Measurements from ENCODE around the gene C3orf85.
A peak's percentile ranks its signal among the peaks of the same experiment; 100 is the strongest.

C3orf85 gene, protein sequence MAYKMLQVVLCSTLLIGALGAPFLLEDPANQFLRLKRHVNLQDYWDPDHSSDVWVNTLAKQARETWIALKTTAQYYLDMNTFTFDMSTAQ

DNA sequence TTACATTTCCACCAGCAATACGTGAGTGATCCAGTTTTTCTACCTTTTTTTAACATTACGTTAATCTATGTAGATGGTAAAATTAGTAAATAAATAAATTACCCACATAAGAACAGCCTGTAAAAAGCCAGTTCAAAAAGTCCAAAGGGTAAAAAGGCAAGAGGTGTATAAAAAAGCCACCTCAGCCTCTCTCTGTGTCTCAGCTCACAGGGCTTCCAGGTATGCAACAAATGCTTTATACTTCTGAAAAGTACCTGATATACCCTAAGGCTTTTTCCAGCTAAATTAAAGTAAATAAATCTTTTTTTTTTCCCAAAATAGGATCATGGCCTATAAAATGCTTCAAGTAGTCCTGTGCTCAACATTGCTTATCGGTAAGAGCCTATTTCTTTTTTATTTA, at the start of gene C3orf85:
Gene C3orf85, plus strand, starts transcription at position 197 of the 400 bp plus-strand sequence. Its CDS starts 129 bp downstream, at position 326.
- Histone ChIP-seq H3K27me3 (ENCODE audit: low read depth) (no peaks in the 10 kb centered on the region), H3K9me3 (no peaks in the 10 kb centered on the region), H3K4me3 (no peak within 1 kb of the TSS), H3K36me3 (replicated peaks) (no peaks in the 10 kb centered on the region), H3K4me1 (no peaks in the 10 kb centered on the region)
- no peak for DNase-seq (ENCODE audit: low spot score in 2 of 2)
- in situ Hi-C loops (cut with MboI; ENCODE audit: low sequenced_read_pairs) = no loop called here

DNA sequence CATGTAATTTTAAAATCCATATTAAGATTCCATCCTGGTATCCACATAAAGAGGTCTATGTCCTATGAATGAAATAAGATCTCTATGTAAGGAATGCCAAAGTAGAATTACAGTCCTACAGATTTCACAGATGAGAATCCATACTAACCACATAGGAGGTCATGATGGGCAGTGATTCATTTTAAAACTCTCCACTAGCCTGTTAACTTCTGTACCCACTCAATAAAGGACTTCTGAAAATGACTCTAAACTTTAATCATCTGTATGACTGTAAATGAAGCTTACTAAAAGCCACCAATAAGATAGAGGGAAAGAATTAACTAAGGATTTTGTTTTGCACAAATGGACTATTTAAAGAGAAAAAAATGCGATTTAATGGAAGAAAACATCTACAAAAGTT, 47.3 kb upstream of the C3orf85 start:
- DNase-seq (ENCODE audit: low spot score in 2 of 2) = no peak
- in situ Hi-C loops (cut with MboI; ENCODE audit: low sequenced_read_pairs) = no loop called here

DNA sequence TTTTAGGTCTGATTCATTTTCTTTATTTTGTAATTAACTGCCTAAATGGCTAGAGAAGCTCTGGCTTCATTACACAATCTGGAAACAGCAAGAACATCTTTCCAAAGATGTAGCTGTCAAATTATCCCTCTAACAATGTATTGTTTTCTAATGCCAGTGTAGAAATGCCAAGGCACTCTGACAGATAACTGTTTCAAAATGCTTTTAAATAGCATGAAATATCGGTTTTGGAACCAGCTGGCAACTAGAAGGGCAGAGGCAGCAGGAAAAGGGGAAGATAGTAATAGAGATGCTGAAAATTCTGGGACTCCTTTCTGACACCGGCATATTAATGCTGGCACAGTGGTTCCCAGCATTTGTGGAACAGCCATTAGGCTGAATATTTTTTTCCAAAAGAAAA, 44.7 kb upstream of the C3orf85 start:
- Histone ChIP-seq H3K4me3 (no peak overlapping the region), H3K9me3 (no peaks in the 10 kb centered on the region), H3K4me1 (no peaks in the 10 kb centered on the region), H3K36me3 (replicated peaks) (no peaks in the 10 kb centered on the region), H3K27me3 (ENCODE audit: low read depth) (peaks cover 2% of the 10 kb centered on the region)
- no peak for DNase-seq (ENCODE audit: low spot score in 2 of 2)
- in situ Hi-C loops (cut with MboI; ENCODE audit: low sequenced_read_pairs) = no loop called here

More for the DNA sequence above, 47.3 kb upstream of the C3orf85 start:
- H3K36me3 ChIP-seq (replicated peaks) = no peaks in the 10 kb centered on the region
- H3K4me1 ChIP-seq = no peaks in the 10 kb centered on the region
- no peak overlapping the region for H3K4me3 ChIP-seq
- H3K27me3 ChIP-seq (ENCODE audit: low read depth) = peaks cover 2% of the 10 kb centered on the region
- H3K9me3 ChIP-seq = no peaks in the 10 kb centered on the region

DNA sequence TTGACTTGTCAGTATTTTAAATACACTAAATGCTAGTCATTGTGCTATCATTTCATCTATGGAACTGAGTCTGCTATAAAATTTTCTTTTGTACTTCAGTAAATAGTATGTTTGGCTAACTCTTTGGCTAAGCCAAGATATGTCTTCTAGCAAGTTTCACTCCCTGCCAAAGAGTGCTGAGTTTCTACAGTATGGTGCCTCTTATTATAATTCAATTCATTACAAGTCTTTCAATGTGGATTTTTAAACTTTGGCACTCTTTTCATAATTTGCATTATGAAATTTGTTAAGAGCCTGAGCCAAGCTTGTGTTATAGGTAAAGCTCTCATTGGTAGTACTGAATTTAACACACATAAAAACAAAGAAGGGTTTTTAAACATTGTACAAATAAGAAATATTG, 43.0 kb upstream of the C3orf85 start:
- Histone ChIP-seq H3K4me1 (no peaks in the 10 kb centered on the region), H3K9me3 (no peaks in the 10 kb centered on the region), H3K4me3 (no peak overlapping the region), H3K27me3 (ENCODE audit: low read depth) (no peaks in the 10 kb centered on the region), H3K36me3 (replicated peaks) (no peaks in the 10 kb centered on the region)
- in situ Hi-C loops (cut with MboI; ENCODE audit: low sequenced_read_pairs) = no loop called here
- no peak for DNase-seq (ENCODE audit: low spot score in 2 of 2)

DNA sequence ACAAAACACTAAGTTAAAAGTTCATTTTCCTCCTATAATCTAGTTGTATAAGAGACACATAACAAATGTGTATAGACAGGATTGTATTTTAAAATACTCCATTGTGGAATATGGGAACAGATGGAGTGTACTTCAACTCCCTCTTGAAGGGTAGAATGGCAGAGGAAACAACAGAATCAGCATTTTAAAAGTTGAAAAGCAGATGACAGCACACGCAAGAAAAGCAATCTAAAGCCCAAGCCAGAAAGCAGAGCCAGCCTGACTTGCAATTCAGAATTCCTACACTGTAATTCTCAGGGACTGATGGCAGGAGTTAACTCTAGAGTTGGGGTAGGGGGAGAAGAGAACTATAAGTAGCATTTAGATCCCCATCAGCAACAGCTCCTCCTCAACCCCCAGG, 41.4 kb upstream of the C3orf85 start:
- Histone ChIP-seq H3K4me3 (no peak overlapping the region), H3K36me3 (replicated peaks) (no peaks in the 10 kb centered on the region), H3K27me3 (ENCODE audit: low read depth) (no peaks in the 10 kb centered on the region), H3K4me1 (no peaks in the 10 kb centered on the region), H3K9me3 (no peaks in the 10 kb centered on the region)
- in situ Hi-C loops (cut with MboI; ENCODE audit: low sequenced_read_pairs) = no loop called here
- DNase-seq (ENCODE audit: low spot score in 2 of 2) = no peak

DNA sequence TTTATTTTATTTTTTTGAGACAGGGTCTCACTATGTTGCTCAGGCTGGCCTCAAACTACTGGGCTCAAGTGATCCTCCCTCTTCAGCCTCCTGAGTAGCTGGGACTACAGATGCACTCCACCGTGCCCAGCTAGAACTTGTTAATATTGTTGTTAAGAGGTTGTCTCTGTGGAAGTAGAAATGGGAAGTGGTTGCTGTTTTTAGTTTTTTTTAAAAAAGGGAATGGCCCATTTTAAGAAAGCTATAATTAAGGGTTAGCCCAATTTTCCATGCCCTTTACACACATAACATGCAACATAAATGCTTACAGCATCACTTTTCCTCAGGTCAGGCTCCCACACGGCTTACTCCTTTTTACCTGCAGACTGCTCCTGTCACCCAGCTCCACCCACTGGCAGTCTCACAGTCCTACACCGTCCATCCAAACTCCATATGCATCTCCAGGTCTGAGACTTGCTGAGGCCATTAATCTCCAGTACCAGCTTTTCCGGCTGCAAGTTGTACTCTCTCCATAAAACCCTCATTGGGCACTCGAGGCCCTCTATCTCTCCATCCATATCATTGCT, 38.4 kb upstream of the C3orf85 start:
- DNase-seq (ENCODE audit: low spot score in 2 of 2) = peak; percentile 37 to 53

DNA sequence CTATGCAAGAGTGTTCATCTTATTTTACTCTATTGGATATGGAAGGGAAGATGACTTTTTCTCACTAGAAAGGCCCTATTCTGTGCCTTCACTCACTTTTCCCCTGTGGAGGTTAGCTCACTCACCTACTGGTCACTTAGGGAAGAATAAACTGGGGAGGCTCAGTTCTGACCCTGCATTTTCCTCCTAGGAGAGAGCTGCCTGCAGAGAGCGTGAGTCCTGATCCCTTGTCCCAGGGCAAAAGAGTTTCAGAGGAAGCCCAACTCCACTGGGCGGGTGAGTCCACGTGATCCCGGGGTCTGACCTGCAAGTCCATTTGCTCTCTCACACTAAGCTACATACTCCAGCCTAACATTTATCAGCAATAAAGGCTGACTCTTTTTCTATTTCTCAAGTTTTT, 26.9 kb upstream of the C3orf85 start:
- no peak for DNase-seq (ENCODE audit: low spot score in 2 of 2)
- Histone ChIP-seq H3K9me3 (no peaks in the 10 kb centered on the region), H3K27me3 (ENCODE audit: low read depth) (no peaks in the 10 kb centered on the region), H3K36me3 (replicated peaks) (no peaks in the 10 kb centered on the region), H3K4me1 (no peaks in the 10 kb centered on the region), H3K4me3 (no peak overlapping the region)
- in situ Hi-C loops (cut with MboI; ENCODE audit: low sequenced_read_pairs) = no loop called here

More for the DNA sequence above, 38.4 kb upstream of the C3orf85 start:
- no peaks in the 10 kb centered on the region for H3K9me3 ChIP-seq
- no peaks in the 10 kb centered on the region for H3K36me3 ChIP-seq (replicated peaks)
- H3K27me3 ChIP-seq (ENCODE audit: low read depth) = no peaks in the 10 kb centered on the region
- H3K4me1 ChIP-seq = no peaks in the 10 kb centered on the region
- no peak overlapping the region for H3K4me3 ChIP-seq
- in situ Hi-C loops (cut with MboI; ENCODE audit: low sequenced_read_pairs) = no loop called here

DNA sequence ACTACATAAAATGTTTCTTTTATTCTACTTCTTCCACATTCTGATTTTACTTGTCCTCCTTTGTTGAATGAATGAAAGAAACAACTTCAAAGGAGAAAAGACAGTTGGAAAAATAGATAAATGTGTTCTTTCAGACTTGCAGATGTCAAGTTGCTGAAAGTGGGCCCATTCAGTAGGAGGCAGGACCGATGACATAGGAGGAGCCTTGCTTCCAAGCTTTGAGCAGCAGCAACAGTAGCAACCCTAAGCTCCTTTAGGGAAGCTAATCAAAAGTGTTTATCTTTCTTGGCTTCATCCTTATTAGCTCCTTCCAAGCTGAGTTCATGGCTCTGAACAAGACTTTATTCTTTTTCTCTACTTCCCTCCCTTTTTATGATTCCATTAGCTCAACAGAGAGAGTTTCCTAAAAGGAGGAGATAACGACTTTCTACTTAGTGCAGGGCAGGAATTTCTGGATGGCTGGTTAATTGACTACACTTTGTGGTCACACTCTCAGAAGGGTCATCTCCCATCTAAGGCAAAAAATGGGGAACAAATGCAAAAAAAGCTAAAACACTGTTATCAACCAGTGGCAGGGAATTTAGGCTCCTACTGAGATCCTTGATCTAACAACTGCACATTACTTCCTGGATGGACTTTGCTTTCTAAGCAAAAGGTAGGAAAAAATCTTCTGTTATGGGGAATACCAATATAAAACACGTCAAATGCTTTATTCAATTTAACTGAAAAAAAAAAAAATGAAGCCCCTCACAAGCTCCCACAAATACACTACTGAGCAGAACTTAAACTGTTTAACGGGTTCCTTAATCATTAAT, 23.4 kb upstream of the C3orf85 start:
- Histone ChIP-seq H3K4me1 (no peaks in the 10 kb centered on the region), H3K4me3 (no peak overlapping the region), H3K9me3 (no peaks in the 10 kb centered on the region), H3K27me3 (ENCODE audit: low read depth) (no peaks in the 10 kb centered on the region), H3K36me3 (replicated peaks) (no peaks in the 10 kb centered on the region)
- in situ Hi-C loops (cut with MboI; ENCODE audit: low sequenced_read_pairs) = no loop called here
- no peak for DNase-seq (ENCODE audit: low spot score in 2 of 2)

DNA sequence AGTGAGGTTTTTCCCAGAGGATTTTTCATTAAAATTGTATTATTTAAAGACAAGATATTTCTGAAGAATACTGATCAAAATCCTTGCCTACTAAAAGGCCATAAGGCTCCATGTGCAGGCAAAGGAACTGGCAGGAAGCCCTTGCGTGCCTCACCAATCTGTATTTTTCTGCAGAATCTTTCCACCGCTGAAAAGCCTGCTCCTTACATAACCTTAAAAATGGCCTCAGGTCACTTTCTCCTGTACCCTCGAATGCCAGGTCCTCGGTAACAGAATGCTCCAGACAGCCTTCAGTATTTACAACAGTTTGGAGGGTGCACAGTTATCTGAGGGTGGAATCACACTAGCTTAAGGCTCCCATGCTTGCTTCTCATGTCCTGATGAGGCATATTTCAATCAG, 21.8 kb upstream of the C3orf85 start:
- Histone ChIP-seq H3K4me1 (no peaks in the 10 kb centered on the region), H3K4me3 (no peak overlapping the region), H3K27me3 (ENCODE audit: low read depth) (no peaks in the 10 kb centered on the region), H3K36me3 (replicated peaks) (no peaks in the 10 kb centered on the region), H3K9me3 (no peaks in the 10 kb centered on the region)
- in situ Hi-C loops (cut with MboI; ENCODE audit: low sequenced_read_pairs) = no loop called here
- DNase-seq (ENCODE audit: low spot score in 2 of 2) = no peak

DNA sequence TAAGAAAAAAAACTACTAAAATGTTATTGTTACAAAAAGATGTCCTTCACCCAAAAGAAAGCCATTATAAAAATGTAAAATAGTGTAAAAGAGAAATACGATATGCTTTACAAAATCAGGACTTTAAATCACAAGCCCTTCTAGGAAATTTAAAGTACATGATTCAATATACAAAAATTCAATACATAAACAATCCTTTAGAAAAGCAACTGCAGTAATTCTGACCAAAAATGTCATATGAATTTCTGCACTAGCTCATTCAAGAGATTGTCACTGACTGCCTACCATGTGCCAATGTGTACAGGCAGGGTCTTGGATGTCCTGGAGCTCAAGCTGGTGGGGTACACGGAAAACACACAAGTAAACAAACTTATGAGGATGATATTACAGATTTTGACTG, 21.1 kb upstream of the C3orf85 start:
- in situ Hi-C loops (cut with MboI; ENCODE audit: low sequenced_read_pairs) = no loop called here
- no peaks in the 10 kb centered on the region for H3K36me3 ChIP-seq (replicated peaks)
- no peaks in the 10 kb centered on the region for H3K4me1 ChIP-seq
- no peaks in the 10 kb centered on the region for H3K27me3 ChIP-seq (ENCODE audit: low read depth)
- no peaks in the 10 kb centered on the region for H3K9me3 ChIP-seq
- no peak overlapping the region for H3K4me3 ChIP-seq
- no peak for DNase-seq (ENCODE audit: low spot score in 2 of 2)

DNA sequence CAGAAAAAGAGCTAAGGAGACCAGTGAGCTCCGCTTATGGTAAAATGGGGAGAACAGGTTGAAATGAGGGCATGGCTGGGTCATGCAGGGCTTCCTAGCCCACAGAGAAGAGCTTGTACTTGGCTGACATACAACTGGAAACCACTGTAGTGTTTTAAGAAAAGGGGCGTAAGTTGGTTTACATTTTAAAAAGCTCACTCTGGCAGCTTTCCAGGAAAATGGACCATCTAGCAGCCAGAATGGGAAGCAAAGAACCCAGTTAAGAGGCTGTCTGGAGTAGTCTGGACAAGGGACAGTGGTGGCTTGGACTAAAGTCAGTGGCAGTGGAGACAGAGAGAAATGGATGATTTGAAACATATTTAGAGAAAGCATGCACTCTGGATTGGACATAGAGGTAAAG, 20.5 kb upstream of the C3orf85 start:
- H3K4me3 ChIP-seq = no peak overlapping the region
- H3K36me3 ChIP-seq (replicated peaks) = no peaks in the 10 kb centered on the region
- H3K9me3 ChIP-seq = no peaks in the 10 kb centered on the region
- DNase-seq (ENCODE audit: low spot score in 2 of 2) = no peak
- in situ Hi-C loops (cut with MboI; ENCODE audit: low sequenced_read_pairs) = no loop called here
- no peaks in the 10 kb centered on the region for H3K27me3 ChIP-seq (ENCODE audit: low read depth)
- H3K4me1 ChIP-seq = no peaks in the 10 kb centered on the region

DNA sequence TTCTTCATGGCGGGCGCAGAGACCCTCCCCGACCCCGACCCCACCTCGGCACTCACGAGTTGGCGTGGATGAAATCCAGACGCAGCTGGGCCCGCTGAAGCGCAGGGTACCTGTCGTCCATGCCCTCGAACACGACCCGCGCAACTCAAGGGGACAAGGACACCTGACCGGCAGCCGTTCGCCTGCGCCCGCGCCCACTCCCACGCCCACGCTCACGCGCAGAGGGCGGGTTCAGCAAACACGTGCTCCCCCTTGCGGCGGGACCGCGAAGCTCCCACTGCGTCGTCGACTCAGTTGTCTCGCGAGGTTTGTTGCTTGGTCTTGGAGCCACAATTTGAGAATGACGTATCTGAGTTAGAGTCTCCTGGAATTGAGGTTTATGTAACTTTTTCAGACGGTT, 18.6 kb upstream of the C3orf85 start, which contains the start of gene MORC1:
Gene MORC1, minus strand, starts transcription at position 196 of the 400 bp plus-strand sequence. Its CDS starts 75 bp downstream, at position 121.
- H3K4me3 ChIP-seq = no peak within 1 kb of the TSS
- no peaks in the 10 kb centered on the region for H3K9me3 ChIP-seq
- H3K36me3 ChIP-seq (replicated peaks) = no peaks in the 10 kb centered on the region
- no peaks in the 10 kb centered on the region for H3K4me1 ChIP-seq
- DNase-seq (ENCODE audit: low spot score in 2 of 2) = no peak
- in situ Hi-C loops (cut with MboI; ENCODE audit: low sequenced_read_pairs) = no loop called here
- H3K27me3 ChIP-seq (ENCODE audit: low read depth) = no peaks in the 10 kb centered on the region

DNA sequence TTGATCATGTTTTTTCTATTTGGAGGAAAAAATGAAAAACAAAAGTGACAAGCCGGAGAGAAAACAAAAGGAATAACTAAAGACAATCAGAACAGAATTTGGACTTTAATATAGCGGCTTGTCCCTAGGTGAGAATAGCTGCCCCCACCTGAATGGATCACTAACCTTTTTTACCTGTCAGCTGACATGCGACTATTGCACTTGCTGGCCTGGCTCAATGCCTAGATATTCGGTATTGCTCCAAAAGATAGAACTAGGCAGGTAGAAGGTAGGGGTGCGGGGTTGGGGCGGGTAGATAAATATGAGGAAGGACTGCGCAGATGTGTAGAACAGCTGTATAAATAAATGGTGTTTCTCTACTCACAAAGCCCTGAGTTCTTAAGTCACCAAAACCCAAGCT, 17.9 kb upstream of the C3orf85 start:
- no peak for DNase-seq (ENCODE audit: low spot score in 2 of 2)
- Histone ChIP-seq H3K36me3 (replicated peaks) (no peaks in the 10 kb centered on the region), H3K4me1 (no peaks in the 10 kb centered on the region), H3K9me3 (no peaks in the 10 kb centered on the region), H3K4me3 (no peak overlapping the region), H3K27me3 (ENCODE audit: low read depth) (no peaks in the 10 kb centered on the region)
- in situ Hi-C loops (cut with MboI; ENCODE audit: low sequenced_read_pairs) = no loop called here

DNA sequence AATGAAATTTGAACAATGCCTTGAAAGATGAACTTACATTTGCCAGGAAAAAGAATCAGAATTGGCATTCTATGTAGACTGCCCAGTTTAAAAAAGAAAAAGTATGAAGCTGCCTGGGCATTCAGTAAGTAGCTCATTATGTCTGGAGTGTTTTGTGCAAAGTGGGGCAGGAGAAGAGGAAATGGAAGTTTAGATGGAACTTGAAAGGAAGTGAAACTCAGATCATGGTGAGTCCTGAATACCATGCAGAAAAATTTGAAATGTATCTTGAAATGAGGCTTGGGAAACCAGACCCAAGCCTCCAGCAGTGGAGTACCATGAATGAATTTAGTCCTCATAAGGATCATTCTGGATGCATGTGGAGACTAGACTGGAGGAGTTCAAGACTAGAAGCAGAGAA, 13.8 kb upstream of the C3orf85 start:
- in situ Hi-C loops (cut with MboI; ENCODE audit: low sequenced_read_pairs) = no loop called here
- Histone ChIP-seq H3K36me3 (replicated peaks) (no peaks in the 10 kb centered on the region), H3K27me3 (ENCODE audit: low read depth) (no peaks in the 10 kb centered on the region), H3K9me3 (no peaks in the 10 kb centered on the region), H3K4me3 (no peak overlapping the region), H3K4me1 (peaks cover 10% of the 10 kb centered on the region)
- DNase-seq (ENCODE audit: low spot score in 2 of 2) = no peak
